Measurements from ENCODE around the gene PC.

PC gene

GRCh38 chr11:66849501-66850234 is 108.5 kb downstream of the PC start:
- Histone ChIP-seq H3K36me3 (ENCODE audit: insufficient read depth, insufficient read length, low read length) (peaks cover 62% of the 10 kb centered on the region), H3K9me3 (ENCODE audit: insufficient read depth, low read length) (no peaks in the 10 kb centered on the region), H3K9ac (ENCODE audit: insufficient read length, low read depth) (no peak overlapping the region), H3K27me3 (ENCODE audit: insufficient read depth, insufficient read length) (no peaks in the 10 kb centered on the region), H3K4me1 (ENCODE audit: insufficient read depth, insufficient read length) (peaks cover 10% of the 10 kb centered on the region), H3K4me3 (ENCODE audit: insufficient read length, low read depth) (no peak overlapping the region)
- no peak for TF ChIP-seq SUZ12 (IDR thresholded peaks at IDR 0.05; ENCODE audit: extremely low read depth, insufficient read depth, insufficient read length)
- no peak for DNase-seq (ENCODE audit: low read depth, low spot score)

DNA sequence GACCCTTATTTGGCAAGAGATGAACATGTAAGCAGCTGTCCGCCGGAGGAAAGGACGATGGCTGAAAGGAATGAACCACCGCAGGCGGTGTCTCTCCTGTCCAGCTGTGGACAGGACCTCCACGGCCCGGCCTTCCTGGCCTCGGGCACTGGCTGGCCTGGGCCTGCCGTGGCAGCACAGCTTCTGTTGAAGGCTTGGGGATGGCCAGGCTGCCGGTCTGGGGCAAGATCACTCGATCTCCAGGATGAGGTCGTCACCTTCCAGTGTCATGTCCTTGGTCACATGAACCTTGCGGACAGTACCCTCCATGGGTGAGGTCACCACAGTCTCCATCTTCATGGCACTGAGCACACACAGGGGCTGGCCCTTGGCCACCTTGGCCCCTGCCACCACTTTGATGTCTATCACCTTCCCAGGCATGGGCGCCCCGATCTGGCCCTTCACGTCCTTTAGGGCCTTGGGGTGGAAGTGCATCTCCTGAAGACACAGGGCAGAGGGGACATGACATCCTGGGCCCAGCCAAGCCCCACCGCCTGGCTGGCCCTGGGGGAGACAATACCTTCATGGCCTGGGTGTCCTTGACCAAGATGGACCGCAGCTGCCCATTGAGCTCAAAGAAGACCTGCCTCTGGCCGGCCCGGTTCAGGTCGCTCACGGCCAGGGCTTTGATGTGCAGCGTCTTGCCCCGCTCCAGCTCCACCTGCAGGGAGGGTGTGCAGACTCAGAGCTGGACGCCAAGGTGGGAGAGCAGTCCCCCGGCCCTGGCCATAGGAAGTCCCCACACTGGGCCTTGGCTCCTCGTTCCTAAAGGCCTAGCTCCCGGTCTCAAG is 109.3 kb downstream of the PC start:
- no peaks in the 10 kb centered on the region for H3K27me3 ChIP-seq (ENCODE audit: insufficient read depth, insufficient read length)
- H3K9ac ChIP-seq (ENCODE audit: insufficient read length, low read depth), result no peak overlapping the region
- H3K4me1 ChIP-seq (ENCODE audit: insufficient read depth, insufficient read length), result peaks cover 16% of the 10 kb centered on the region
- TF ChIP-seq ZNF274 (IDR thresholded peaks at IDR 0.05; ENCODE audit: low read depth, low read length) (no peak), YY1 (IDR thresholded peaks at IDR 0.05; ENCODE audit: insufficient read depth, insufficient read length) (no peak), SUZ12 (IDR thresholded peaks at IDR 0.05; ENCODE audit: extremely low read depth, insufficient read depth, insufficient read length) (no peak)
- H3K36me3 ChIP-seq (ENCODE audit: insufficient read depth, insufficient read length, low read length), result peaks cover 70% of the 10 kb centered on the region
- no peak for DNase-seq (ENCODE audit: low read depth, low spot score)
- no peak overlapping the region for H3K4me3 ChIP-seq (ENCODE audit: insufficient read length, low read depth)
- no peaks in the 10 kb centered on the region for H3K9me3 ChIP-seq (ENCODE audit: insufficient read depth, low read length)

GRCh38 chr11:66847461-66848232 is 110.5 kb downstream of the PC start:
- Histone ChIP-seq H3K36me3 (ENCODE audit: insufficient read depth, insufficient read length, low read length) (peaks cover 70% of the 10 kb centered on the region), H3K27me3 (ENCODE audit: insufficient read depth, insufficient read length) (no peaks in the 10 kb centered on the region), H3K4me3 (ENCODE audit: insufficient read length, low read depth) (no peak overlapping the region), H3K4me1 (ENCODE audit: insufficient read depth, insufficient read length) (peaks cover 7% of the 10 kb centered on the region), H3K9ac (ENCODE audit: insufficient read length, low read depth) (no peak overlapping the region), H3K9me3 (ENCODE audit: insufficient read depth, low read length) (no peaks in the 10 kb centered on the region)
- no peak for DNase-seq (ENCODE audit: low read depth, low spot score)
- TF ChIP-seq YY1 (IDR thresholded peaks at IDR 0.05; ENCODE audit: insufficient read depth, insufficient read length) (no peak), SUZ12 (IDR thresholded peaks at IDR 0.05; ENCODE audit: extremely low read depth, insufficient read depth, insufficient read length) (no peak), ZNF274 (IDR thresholded peaks at IDR 0.05; ENCODE audit: low read depth, low read length) (no peak)

DNA sequence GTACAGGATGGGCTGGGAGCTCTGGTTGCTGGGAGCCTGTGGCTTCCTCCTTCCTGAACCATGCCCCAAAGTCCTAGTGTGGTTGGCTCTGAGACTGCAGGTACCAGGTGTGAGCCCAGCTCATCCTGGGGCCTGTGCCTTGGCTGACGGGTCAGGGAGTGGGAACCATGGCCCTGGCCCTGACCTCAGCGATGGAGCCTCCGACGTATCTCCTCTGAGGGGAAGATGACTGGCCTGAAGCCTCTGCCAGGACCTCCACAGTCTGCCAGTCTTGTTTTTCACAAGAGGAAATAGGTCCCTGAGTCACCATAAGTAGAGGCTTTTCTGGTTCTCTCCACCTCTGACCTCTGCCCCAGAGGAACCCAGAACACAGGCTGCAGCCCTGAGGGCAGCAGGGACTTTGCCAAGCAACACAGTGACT is 111.5 kb downstream of the PC start:
- H3K4me1 ChIP-seq (ENCODE audit: insufficient read depth, insufficient read length), result peaks cover 7% of the 10 kb centered on the region
- no peak overlapping the region for H3K9ac ChIP-seq (ENCODE audit: insufficient read length, low read depth)
- H3K27me3 ChIP-seq (ENCODE audit: insufficient read depth, insufficient read length), result no peaks in the 10 kb centered on the region
- no peak for TF ChIP-seq SUZ12 (IDR thresholded peaks at IDR 0.05; ENCODE audit: extremely low read depth, insufficient read depth, insufficient read length)
- H3K4me3 ChIP-seq (ENCODE audit: insufficient read length, low read depth), result no peak overlapping the region
- H3K9me3 ChIP-seq (ENCODE audit: insufficient read depth, low read length), result no peaks in the 10 kb centered on the region
- peaks cover 76% of the 10 kb centered on the region for H3K36me3 ChIP-seq (ENCODE audit: insufficient read depth, insufficient read length, low read length)
- DNase-seq (ENCODE audit: low read depth, low spot score), result no peak

- H3K36me3 ChIP-seq (ENCODE audit: insufficient read depth, insufficient read length, low read length), result peaks cover 79% of the 10 kb centered on the region
Observed at GRCh38 chr11:66845876-66846212, 112.3 kb downstream of the PC start.

GRCh38 chr11:66845143-66845875 is 112.9 kb downstream of the PC start:
- Histone ChIP-seq H3K4me3 (ENCODE audit: insufficient read length, low read depth) (no peak overlapping the region), H3K9ac (ENCODE audit: insufficient read length, low read depth) (no peak overlapping the region), H3K36me3 (ENCODE audit: insufficient read depth, insufficient read length, low read length) (peaks cover 79% of the 10 kb centered on the region)

More at GRCh38 chr11:66845876-66846212, 112.3 kb downstream of the PC start:
- Histone ChIP-seq H3K4me3 (ENCODE audit: insufficient read length, low read depth) (no peak overlapping the region), H3K9me3 (ENCODE audit: insufficient read depth, low read length) (no peaks in the 10 kb centered on the region), H3K4me1 (ENCODE audit: insufficient read depth, insufficient read length) (peaks cover 7% of the 10 kb centered on the region), H3K27me3 (ENCODE audit: insufficient read depth, insufficient read length) (no peaks in the 10 kb centered on the region), H3K9ac (ENCODE audit: insufficient read length, low read depth) (no peak overlapping the region)
- TF ChIP-seq SUZ12 (IDR thresholded peaks at IDR 0.05; ENCODE audit: extremely low read depth, insufficient read depth, insufficient read length) (no peak), ZNF274 (IDR thresholded peaks at IDR 0.05; ENCODE audit: low read depth, low read length) (no peak), YY1 (IDR thresholded peaks at IDR 0.05; ENCODE audit: insufficient read depth, insufficient read length) (no peak)
- DNase-seq (ENCODE audit: low read depth, low spot score), result no peak

More at GRCh38 chr11:66845143-66845875, 112.9 kb downstream of the PC start:
- no peak for TF ChIP-seq SUZ12 (IDR thresholded peaks at IDR 0.05; ENCODE audit: extremely low read depth, insufficient read depth, insufficient read length)
- no peak for TF ChIP-seq YY1 (IDR thresholded peaks at IDR 0.05; ENCODE audit: insufficient read depth, insufficient read length)
- no peak for TF ChIP-seq ZNF274 (IDR thresholded peaks at IDR 0.05; ENCODE audit: low read depth, low read length)
- Histone ChIP-seq H3K4me1 (ENCODE audit: insufficient read depth, insufficient read length) (peaks cover 7% of the 10 kb centered on the region), H3K9me3 (ENCODE audit: insufficient read depth, low read length) (no peaks in the 10 kb centered on the region), H3K27me3 (ENCODE audit: insufficient read depth, insufficient read length) (no peaks in the 10 kb centered on the region)
- no peak for DNase-seq (ENCODE audit: low read depth, low spot score)
